IMR-90 (cell line): Measurements from ENCODE around the gene TMPRSS11A.

Experiments used
- CEBPB ChIP-seq: IDR thresholded peaks from 2 replicates; pipeline ENCODE4 v1.6.1; 2012; ENCODE audit warnings: low read depth, low read length, improper control_type of control experiment
- FOS ChIP-seq: fragments of 150-350 bp; IDR thresholded peaks from 2 replicates; pipeline ENCODE4 v1.6.1; 2016; ENCODE audit warnings: low read depth, low read length
- MAFK ChIP-seq: IDR thresholded peaks from 2 replicates; pipeline ENCODE4 v1.6.1; 2012; ENCODE audit warnings: low read depth, low read length, improper control_type of control experiment
- MAZ ChIP-seq: IDR thresholded peaks from 2 replicates; pipeline ENCODE4 v1.6.1; 2012; ENCODE audit warnings: low read depth, mild to moderate bottlenecking, low read length, improper control_type of control experiment, moderate library complexity, borderline replicate concordance
- MXI1 ChIP-seq: IDR thresholded peaks from 2 replicates; pipeline ENCODE4 v1.6.1; 2012; ENCODE audit warnings: low read depth, mild to moderate bottlenecking, low read length, moderate library complexity, borderline replicate concordance
- NFE2L2 ChIP-seq: fragments of 150-350 bp; IDR thresholded peaks from 2 replicates; pipeline ENCODE4 v1.6.1; 2016; ENCODE audit warnings: low read depth, mild to moderate bottlenecking, low read length
- POLR2A ChIP-seq: IDR thresholded peaks from 2 replicates; pipeline ENCODE4 v1.6.1; 2012; ENCODE audit warnings: mild to moderate bottlenecking, low read depth, low read length
- RAD21 ChIP-seq: IDR thresholded peaks from 2 replicates; pipeline ENCODE4 v1.6.1; 2012; ENCODE audit warnings: low read length, improper control_type of control experiment
- RCOR1 ChIP-seq: IDR thresholded peaks from 2 replicates; pipeline ENCODE4 v1.6.1; 2012; ENCODE audit warnings: mild to moderate bottlenecking, low read length, improper control_type of control experiment; ENCODE audit not compliant: insufficient replicate concordance
- RFX5 ChIP-seq: IDR thresholded peaks from 2 replicates; pipeline ENCODE4 v1.8.0; 2012; ENCODE audit warnings: low read depth, mild to moderate bottlenecking, low read length, moderate library complexity
- SMC3 ChIP-seq: fragments of 150-350 bp; IDR thresholded peaks from 2 replicates; pipeline ENCODE4 v1.6.1; 2016; ENCODE audit warnings: low read depth, mild to moderate bottlenecking, antibody characterized with exemption, low read length, moderate library complexity
- TF ChIP-seq, protein P1 (sequence below): conservative IDR thresholded peaks from 2 replicates; pipeline ENCODE4 v1.5.1; 2012; ENCODE audit warnings: mild to moderate bottlenecking, low read depth, low read length, improper control_type of control experiment

- TF ChIP-seq, protein P1, sequence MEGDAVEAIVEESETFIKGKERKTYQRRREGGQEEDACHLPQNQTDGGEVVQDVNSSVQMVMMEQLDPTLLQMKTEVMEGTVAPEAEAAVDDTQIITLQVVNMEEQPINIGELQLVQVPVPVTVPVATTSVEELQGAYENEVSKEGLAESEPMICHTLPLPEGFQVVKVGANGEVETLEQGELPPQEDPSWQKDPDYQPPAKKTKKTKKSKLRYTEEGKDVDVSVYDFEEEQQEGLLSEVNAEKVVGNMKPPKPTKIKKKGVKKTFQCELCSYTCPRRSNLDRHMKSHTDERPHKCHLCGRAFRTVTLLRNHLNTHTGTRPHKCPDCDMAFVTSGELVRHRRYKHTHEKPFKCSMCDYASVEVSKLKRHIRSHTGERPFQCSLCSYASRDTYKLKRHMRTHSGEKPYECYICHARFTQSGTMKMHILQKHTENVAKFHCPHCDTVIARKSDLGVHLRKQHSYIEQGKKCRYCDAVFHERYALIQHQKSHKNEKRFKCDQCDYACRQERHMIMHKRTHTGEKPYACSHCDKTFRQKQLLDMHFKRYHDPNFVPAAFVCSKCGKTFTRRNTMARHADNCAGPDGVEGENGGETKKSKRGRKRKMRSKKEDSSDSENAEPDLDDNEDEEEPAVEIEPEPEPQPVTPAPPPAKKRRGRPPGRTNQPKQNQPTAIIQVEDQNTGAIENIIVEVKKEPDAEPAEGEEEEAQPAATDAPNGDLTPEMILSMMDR: no peak
- no peak for TF ChIP-seq POLR2A
- no peak for TF ChIP-seq MXI1
- no peak for TF ChIP-seq RFX5
- TF ChIP-seq RAD21: no peak
- TF ChIP-seq MAFK: no peak
- no peak for TF ChIP-seq CEBPB
- no peak for TF ChIP-seq SMC3
- no peak for TF ChIP-seq MAZ
- no peak for TF ChIP-seq RCOR1
- TF ChIP-seq FOS: no peak
- no peak for TF ChIP-seq NFE2L2
Measured at GRCh38 chr4:67910585-67910905, 52.7 kb downstream of the TMPRSS11A start.
